ENCODE data around the gene ARHGAP42. TPM values are rescaled to one million over a fixed set of nuclear protein-coding genes. Genes with fewer than 3 reads are reported as not detected.
A peak's percentile ranks its signal among the peaks of the same experiment; 100 is the strongest.

The ARHGAP42 gene
- total RNA-seq, 6 experiments from 2014 or later, result 1.1 to 3.1 (median 2.3) TPM

DNA sequence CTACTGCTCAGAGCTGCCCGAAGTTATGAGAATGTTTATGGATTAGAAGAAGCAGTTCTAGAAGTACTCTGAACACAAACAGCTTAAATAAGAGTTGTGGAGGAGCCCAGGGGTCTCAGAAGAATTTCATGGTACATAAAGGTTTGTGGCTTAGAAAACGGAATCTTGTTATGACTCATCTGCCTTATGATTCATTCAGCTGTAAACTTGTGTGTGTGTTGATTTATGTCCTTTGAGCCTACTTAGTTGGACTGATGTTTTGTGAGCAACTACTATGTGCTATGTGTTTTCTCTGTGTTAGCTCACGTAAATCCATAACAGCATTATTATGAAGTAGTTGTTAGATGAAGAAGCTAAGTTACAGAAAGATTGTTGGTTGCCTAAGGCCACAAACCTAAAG lies 238.8 kb downstream of the ARHGAP42 start:
- no peak overlapping the region for H3K4me3 Mint-ChIP-seq
- H3K4me1 Mint-ChIP-seq (ENCODE audit: low read depth), result peaks cover 56% of the 10 kb centered on the region
- TF ChIP-seq, protein P1, sequence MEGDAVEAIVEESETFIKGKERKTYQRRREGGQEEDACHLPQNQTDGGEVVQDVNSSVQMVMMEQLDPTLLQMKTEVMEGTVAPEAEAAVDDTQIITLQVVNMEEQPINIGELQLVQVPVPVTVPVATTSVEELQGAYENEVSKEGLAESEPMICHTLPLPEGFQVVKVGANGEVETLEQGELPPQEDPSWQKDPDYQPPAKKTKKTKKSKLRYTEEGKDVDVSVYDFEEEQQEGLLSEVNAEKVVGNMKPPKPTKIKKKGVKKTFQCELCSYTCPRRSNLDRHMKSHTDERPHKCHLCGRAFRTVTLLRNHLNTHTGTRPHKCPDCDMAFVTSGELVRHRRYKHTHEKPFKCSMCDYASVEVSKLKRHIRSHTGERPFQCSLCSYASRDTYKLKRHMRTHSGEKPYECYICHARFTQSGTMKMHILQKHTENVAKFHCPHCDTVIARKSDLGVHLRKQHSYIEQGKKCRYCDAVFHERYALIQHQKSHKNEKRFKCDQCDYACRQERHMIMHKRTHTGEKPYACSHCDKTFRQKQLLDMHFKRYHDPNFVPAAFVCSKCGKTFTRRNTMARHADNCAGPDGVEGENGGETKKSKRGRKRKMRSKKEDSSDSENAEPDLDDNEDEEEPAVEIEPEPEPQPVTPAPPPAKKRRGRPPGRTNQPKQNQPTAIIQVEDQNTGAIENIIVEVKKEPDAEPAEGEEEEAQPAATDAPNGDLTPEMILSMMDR (IDR thresholded peaks at IDR 0.05), result no peak
- peak; percentile 72 for DNase-seq
- no peaks in the 10 kb centered on the region for H3K36me3 Mint-ChIP-seq (ENCODE audit: low read depth)
- peak overlapping the region; percentile 16; the same call in 1 of the 2 replicates for H3K27ac Mint-ChIP-seq
- H3K27me3 Mint-ChIP-seq (ENCODE audit: insufficient read depth), result no peaks in the 10 kb centered on the region
- no peaks in the 10 kb centered on the region for H3K9me3 Mint-ChIP-seq

DNA sequence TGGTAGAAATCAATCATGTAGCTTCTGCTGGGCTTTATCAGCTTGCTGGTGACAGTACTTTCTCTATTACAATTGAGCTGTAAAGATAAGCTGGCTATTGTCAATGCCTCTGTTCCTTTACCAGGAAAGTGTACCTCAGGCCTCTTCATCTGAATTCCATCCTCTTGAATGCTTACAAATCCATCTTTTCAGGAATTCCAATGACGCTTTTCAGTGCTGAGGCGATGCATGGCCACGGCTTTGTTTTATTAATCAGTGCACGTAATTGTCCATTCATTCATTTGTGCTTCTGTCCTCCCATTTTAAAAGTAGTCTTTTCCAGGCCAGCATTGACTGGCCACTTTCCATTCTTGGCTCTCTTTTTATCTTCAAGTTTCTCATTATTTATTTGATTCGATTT lies 240.5 kb downstream of the ARHGAP42 start:
- Mint-ChIP-seq H3K4me3 (no peak overlapping the region; the same call in 1 of the 2 replicates), H3K27ac (no peak overlapping the region), H3K9me3 (no peaks in the 10 kb centered on the region), H3K27me3 (ENCODE audit: insufficient read depth) (no peaks in the 10 kb centered on the region), H3K4me1 (ENCODE audit: low read depth) (peaks cover 56% of the 10 kb centered on the region), H3K36me3 (ENCODE audit: low read depth) (no peaks in the 10 kb centered on the region)
- no peak for DNase-seq
- TF ChIP-seq, protein P1 (IDR thresholded peaks at IDR 0.05), result no peak

GRCh38 chr11:100928426-100928825 lies 241.3 kb downstream of the ARHGAP42 start:
- Mint-ChIP-seq H3K4me3 (peak overlapping the region; percentile 1; the same call in 1 of the 2 replicates), H3K36me3 (ENCODE audit: low read depth) (no peaks in the 10 kb centered on the region), H3K27ac (peak overlapping the region; percentile 22; the same call in 1 of the 2 replicates), H3K27me3 (ENCODE audit: insufficient read depth) (no peaks in the 10 kb centered on the region), H3K4me1 (ENCODE audit: low read depth) (peaks cover 51% of the 10 kb centered on the region), H3K9me3 (no peaks in the 10 kb centered on the region)
- TF ChIP-seq, protein P1 (IDR thresholded peaks at IDR 0.05), result no peak
- DNase-seq, result no peak

DNA sequence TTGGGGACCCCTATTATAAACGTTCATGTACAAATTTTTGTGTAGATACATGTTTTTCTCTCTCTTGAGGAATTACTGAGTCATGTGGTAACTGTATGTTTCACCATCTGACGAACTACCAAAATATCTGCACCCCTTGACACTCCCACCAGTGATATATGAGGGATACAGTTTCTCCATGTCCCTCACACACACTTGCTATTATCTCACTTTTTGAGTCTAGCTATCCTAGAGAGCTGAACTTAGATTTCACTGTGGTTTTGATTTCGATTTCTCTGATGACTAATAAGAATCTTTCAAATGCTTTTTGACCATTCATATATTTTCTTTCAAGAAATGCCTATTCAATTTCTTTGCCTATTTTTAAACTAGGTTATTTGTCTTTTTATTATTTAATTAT lies 242.3 kb downstream of the ARHGAP42 start:
- DNase-seq, result peak; percentile 56
- H3K4me1 Mint-ChIP-seq (ENCODE audit: low read depth), result peaks cover 42% of the 10 kb centered on the region
- H3K27ac Mint-ChIP-seq, result peak overlapping the region; percentile 50
- no peaks in the 10 kb centered on the region for H3K36me3 Mint-ChIP-seq (ENCODE audit: low read depth)
- TF ChIP-seq, protein P1 (IDR thresholded peaks at IDR 0.05), result no peak
- no peaks in the 10 kb centered on the region for H3K9me3 Mint-ChIP-seq
- no peaks in the 10 kb centered on the region for H3K27me3 Mint-ChIP-seq (ENCODE audit: insufficient read depth)
- H3K4me3 Mint-ChIP-seq, result peak overlapping the region; percentile 44

DNA sequence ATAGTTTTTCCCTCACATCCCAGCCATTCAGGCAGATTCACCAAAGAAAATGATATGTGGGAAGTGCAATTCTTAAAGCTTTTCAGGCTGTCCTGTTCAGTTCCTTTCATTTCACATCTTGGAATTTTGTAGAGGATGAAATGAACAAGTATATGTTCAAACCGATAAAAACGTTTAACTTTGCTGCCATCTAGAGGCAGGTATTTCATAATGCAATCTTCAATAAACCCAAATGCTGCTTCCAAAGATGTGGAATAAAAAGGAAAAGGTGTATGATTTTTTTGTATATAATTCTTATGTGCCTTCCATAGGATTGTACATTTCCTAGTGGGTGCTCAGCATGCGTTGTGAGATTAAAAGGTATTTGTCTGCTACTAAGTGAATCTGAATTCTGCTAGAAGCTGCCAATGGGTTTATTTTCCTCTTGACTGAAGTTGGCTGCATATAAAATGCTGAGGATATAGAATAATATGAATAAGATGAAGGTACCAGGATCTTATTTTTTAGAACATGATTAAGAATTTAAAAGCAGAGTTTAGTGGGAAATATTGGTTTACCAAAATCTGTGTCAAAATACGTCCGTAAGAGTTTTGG lies 243.2 kb downstream of the ARHGAP42 start:
- TF ChIP-seq, protein P1 (IDR thresholded peaks at IDR 0.05), result peak; percentile 89
- Mint-ChIP-seq H3K4me3 (peak overlapping the region; percentile 44), H3K9me3 (no peaks in the 10 kb centered on the region), H3K36me3 (ENCODE audit: low read depth) (no peaks in the 10 kb centered on the region), H3K27me3 (ENCODE audit: insufficient read depth) (no peaks in the 10 kb centered on the region), H3K4me1 (ENCODE audit: low read depth) (peaks cover 42% of the 10 kb centered on the region), H3K27ac (peak overlapping the region; percentile 29)
- peak; percentile 67 for DNase-seq

All from HFFc6 (cell line).